K562 (cell line): ENCODE data around the gene ZNF750. TPM values are rescaled to one million over a fixed set of nuclear protein-coding genes. Genes with fewer than 3 reads are reported as not detected.
A peak's percentile ranks its signal among the peaks of the same experiment; 100 is the strongest.

Experiments
- BHLHE40 ChIP-seq: IDR thresholded peaks from 2 replicates; pipeline ENCODE4 v1.6.1; 2011; ENCODE audit warnings: low read length, improper control_type of control experiment
- BRD4 ChIP-seq: fragments of 200-600 bp; sonication (generic); IDR thresholded peaks from 2 replicates; pipeline ENCODE4 v1.6.1; 2017; ENCODE audit warnings: inconsistent platforms
- ELF1 ChIP-seq: fragments of 200-800 bp; sonication (Bioruptor generic); IDR thresholded peaks from 2 replicates; pipeline ENCODE4 v1.6.1; 2016; ENCODE audit warnings: missing genetic modification characterization, missing compliant biosample characterization
- JUND ChIP-seq, 2 experiments: IDR thresholded peaks; 2 replicates in 1 of 2; 3 replicates in 1 of 2; pipeline ENCODE4 v1.6.1; 2011; ENCODE audit warnings: borderline replicate concordance in 2 of 2, low read depth in 2 of 2, low read length in 2 of 2, improper control_type of control experiment in 1 of 2, missing biosample characterization in 1 of 2, missing genetic modification characterization in 1 of 2, missing genetic modification reagents in 1 of 2
- L3MBTL2 ChIP-seq: fragments of 450-650 bp; IDR thresholded peaks from 2 replicates; pipeline ENCODE4 v1.6.1; 2016; ENCODE audit warnings: mild to moderate bottlenecking, moderate library complexity
- RBBP5 ChIP-seq: fragments of 200-600 bp; sonication (generic); IDR thresholded peaks from 2 replicates; pipeline ENCODE4 v1.6.1; 2012; ENCODE audit warnings: borderline replicate concordance, mild to moderate bottlenecking, low read length, control low read depth, inconsistent platforms; ENCODE audit not compliant: insufficient read depth, poor library complexity, severe bottlenecking
- RCOR1 ChIP-seq, 2 experiments: IDR thresholded peaks; 2 replicates each; pipeline ENCODE4 v1.6.1; 2012; ENCODE audit warnings: low read depth in 2 of 2, low read length in 2 of 2, borderline replicate concordance in 1 of 2, improper control_type of control experiment in 1 of 2
- ZBED1 ChIP-seq: IDR thresholded peaks from 2 replicates; pipeline ENCODE4 v1.6.1; 2014
- ZNF316 ChIP-seq: fragments of 450-650 bp; IDR thresholded peaks from 2 replicates; pipeline ENCODE4 v1.6.1; 2016
- ZNF408 ChIP-seq: fragments of 250-450 bp; sonication (Bioruptor Pico); IDR thresholded peaks from 2 replicates; pipeline ENCODE4 v1.4.0; 2020; ENCODE audit warnings: low read depth, mild to moderate bottlenecking, moderate library complexity
- polyA plus RNA-seq, 8 experiments: library from polyadenylated mRNA; depleted of rRNA in 4 of 8; stranded (reverse) in 5 of 8; unstranded in 3 of 8; fragments of >200 nt; fragmentation: Nextera tagmentation in 2 of 8; fragmentation: Illumina TruSeq in 1 of 8; extraction: Ambion mirVana in 2 of 8; extraction: Trizol in 1 of 8; gene quantifications; 2 replicates each; pipeline versions ENCODE4 v1.2.1 to v1.2.3, GENCODE V29; 2011 to 2014; ENCODE audit warnings: inconsistent platforms in 1 of 8, missing spikeins in 1 of 8
- total RNA-seq, 7 experiments: library from RNA; depleted of rRNA in 6 of 7; stranded (reverse); fragments of >200 nt in 6 of 7; fragmentation: Illumina TruSeq in 2 of 7; extraction: Trizol in 2 of 7; gene quantifications; 2 replicates each; pipeline versions ENCODE4 v1.2.1 to v1.2.3, GENCODE V29; 2011 to 2021; ENCODE audit warnings: low replicate concordance in 1 of 7
- TF ChIP-seq, protein P1 (sequence below), 2 experiments: IDR thresholded peaks in 1 of 2; conservative IDR thresholded peaks in 1 of 2; 2 replicates each; pipeline ENCODE4 v1.6.1; 2016; ENCODE audit warnings: low read depth in 2 of 2, mild to moderate bottlenecking in 1 of 2, missing compliant biosample characterization in 1 of 2, missing genetic modification characterization in 1 of 2, moderate library complexity in 1 of 2
- TF ChIP-seq, protein P2 (sequence below): sonication (generic); formaldehyde crosslinking; IDR thresholded peaks from 2 replicates; pipeline ENCODE4 v1.9.0; 2022; ENCODE audit warnings: mild to moderate bottlenecking, missing genetic modification reagents
- TF ChIP-seq, protein P3 (sequence below), 2 experiments: fragments of 200-800 bp in 1 of 2; sonication (Bioruptor generic) in 1 of 2; sonication (generic) in 1 of 2; formaldehyde crosslinking in 1 of 2; IDR thresholded peaks in 1 of 2; conservative IDR thresholded peaks in 1 of 2; 2 replicates each; pipeline versions ENCODE4 v1.5.0 to v1.6.1; 2016 to 2020; ENCODE audit warnings: missing compliant biosample characterization in 1 of 2, missing genetic modification characterization in 1 of 2, missing genetic modification reagents in 1 of 2
- TF ChIP-seq, protein P4 (sequence below): fragments of 450-650 bp; conservative IDR thresholded peaks from 2 replicates; pipeline ENCODE4 v1.6.1; 2016; ENCODE audit warnings: missing genetic modification characterization, low read depth, mild to moderate bottlenecking, missing compliant biosample characterization, moderate library complexity

ZNF750 gene
- total and polyA plus RNA-seq, 9 of the 15 experiments (the other 6 are each of a cell fraction or from before 2014, with no cell fraction given), result not detected

DNA sequence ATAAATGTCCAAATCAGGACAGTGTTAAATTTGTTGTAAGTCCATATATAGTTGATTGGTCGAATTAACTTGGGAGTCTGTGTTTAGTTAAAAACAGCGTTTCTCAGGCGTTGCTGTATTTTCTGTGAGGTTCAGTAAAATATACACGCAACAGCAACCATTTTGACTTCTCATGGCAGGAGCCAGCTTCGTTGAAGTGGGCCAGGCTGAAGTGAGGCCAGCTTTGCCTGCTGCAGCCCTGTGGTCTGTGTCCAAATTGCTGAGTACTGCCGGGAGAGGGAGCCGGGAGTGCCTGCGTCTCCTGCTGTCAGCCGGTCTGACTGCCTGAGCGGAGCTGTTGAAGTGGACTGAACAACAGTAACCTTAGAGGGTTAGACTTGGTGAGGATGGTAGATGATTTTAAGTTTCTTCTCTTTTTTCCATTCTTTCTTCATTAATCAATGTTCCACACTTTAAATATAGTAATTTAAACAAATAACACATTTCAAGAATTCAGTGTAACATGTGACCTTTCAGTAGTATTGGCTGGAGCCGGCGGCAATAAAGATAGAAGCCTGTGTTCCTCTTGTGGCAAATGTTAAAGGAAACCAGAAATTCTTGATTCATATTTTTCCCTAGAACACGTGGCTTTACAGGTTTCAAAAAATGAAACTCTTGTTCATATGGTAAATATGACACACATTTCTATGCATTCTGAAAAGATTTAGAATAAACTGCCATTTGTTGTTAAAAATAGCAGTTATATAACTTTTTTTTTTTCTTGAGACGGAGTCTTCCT lies 37.0 kb upstream of the ZNF750 start (continued):
- TF ChIP-seq RBBP5 (peak; percentile 7), L3MBTL2 (0 out of 2 replicates have a peak, but pooled peaks have one; percentile 58), BRD4 (no peak), RCOR1 (IDR thresholded peaks at IDR 0.05; ENCODE audit: borderline replicate concordance in 1 of 2, low read depth in 2 of 2, low read length in 2 of 2) (0 out of 4 replicates have a peak, but pooled peaks of 1 of the 2 experiments have one; percentile 38), BHLHE40 (0 out of 2 replicates have a peak, but pooled peaks have one; percentile 10), ZNF316 (no peak), ELF1 (tag) (no peak), JUND (IDR thresholded peaks at IDR 0.05; ENCODE audit: borderline replicate concordance, low read depth, low read length) (peak; percentile 49), JUND (tag; IDR thresholded peaks at IDR 0.05; ENCODE audit: borderline replicate concordance, low read depth, low read length) (no peak; the same call in 2 of the 3 replicates), ZBED1 (no peak), ZNF408 (CRISPR knock-in tag) (no peak)
- TF ChIP-seq, protein P1, sequence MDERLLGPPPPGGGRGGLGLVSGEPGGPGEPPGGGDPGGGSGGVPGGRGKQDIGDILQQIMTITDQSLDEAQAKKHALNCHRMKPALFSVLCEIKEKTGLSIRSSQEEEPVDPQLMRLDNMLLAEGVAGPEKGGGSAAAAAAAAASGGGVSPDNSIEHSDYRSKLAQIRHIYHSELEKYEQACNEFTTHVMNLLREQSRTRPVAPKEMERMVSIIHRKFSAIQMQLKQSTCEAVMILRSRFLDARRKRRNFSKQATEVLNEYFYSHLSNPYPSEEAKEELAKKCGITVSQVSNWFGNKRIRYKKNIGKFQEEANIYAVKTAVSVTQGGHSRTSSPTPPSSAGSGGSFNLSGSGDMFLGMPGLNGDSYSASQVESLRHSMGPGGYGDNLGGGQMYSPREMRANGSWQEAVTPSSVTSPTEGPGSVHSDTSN (CRISPR knock-in tag; IDR thresholded peaks at IDR 0.05; ENCODE audit: low read depth), result no peak
- TF ChIP-seq, protein P1 (tag; conservative IDR thresholded peaks at IDR 0.05; ENCODE audit: low read depth), result no peak; the same call in 1 of the 2 replicates
- TF ChIP-seq, protein P2, sequence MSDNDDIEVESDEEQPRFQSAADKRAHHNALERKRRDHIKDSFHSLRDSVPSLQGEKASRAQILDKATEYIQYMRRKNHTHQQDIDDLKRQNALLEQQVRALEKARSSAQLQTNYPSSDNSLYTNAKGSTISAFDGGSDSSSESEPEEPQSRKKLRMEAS, result peak; percentile 30; the same call in 1 of the 2 replicates
- TF ChIP-seq, protein P3, sequence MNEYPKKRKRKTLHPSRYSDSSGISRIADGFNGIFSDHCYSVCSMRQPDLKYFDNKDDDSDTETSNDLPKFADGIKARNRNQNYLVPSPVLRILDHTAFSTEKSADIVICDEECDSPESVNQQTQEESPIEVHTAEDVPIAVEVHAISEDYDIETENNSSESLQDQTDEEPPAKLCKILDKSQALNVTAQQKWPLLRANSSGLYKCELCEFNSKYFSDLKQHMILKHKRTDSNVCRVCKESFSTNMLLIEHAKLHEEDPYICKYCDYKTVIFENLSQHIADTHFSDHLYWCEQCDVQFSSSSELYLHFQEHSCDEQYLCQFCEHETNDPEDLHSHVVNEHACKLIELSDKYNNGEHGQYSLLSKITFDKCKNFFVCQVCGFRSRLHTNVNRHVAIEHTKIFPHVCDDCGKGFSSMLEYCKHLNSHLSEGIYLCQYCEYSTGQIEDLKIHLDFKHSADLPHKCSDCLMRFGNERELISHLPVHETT (CRISPR knock-in tag; conservative IDR thresholded peaks at IDR 0.05 in 1 of 2, IDR thresholded peaks at IDR 0.05 in 1 of 2), result peak in 1 of 2 experiments; percentile 61; a peak in 1 of 4 replicates
- TF ChIP-seq, protein P4, sequence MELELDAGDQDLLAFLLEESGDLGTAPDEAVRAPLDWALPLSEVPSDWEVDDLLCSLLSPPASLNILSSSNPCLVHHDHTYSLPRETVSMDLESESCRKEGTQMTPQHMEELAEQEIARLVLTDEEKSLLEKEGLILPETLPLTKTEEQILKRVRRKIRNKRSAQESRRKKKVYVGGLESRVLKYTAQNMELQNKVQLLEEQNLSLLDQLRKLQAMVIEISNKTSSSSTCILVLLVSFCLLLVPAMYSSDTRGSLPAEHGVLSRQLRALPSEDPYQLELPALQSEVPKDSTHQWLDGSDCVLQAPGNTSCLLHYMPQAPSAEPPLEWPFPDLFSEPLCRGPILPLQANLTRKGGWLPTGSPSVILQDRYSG (tag), result 0 out of 2 replicates have a peak, but pooled peaks have one; percentile 33
